K562 (cell line): ENCODE measurements around the gene GON4L. TPM values are rescaled to one million over a fixed set of nuclear protein-coding genes. Genes with fewer than 3 reads are reported as not detected.
"Not testable (repeated sequence)": the region's sequence is repeated elsewhere in the genome, so short reads cannot be mapped to it uniquely, and the experiment has no call there.

Source experiments
- ATAC-seq: fragments of 200-7000 bp; cut with Tn5 transposase; 3 replicates; pipeline ENCODE4 v1.9.1; 2020; ENCODE audit warnings: moderate library complexity
- BruUV-seq: library from RNA; stranded (reverse); fragments of 400-500 nt; replicated peaks from 2 replicates; lab custom pipeline; 2021; lab: Mats Ljungman, UMichigan
- CTCF ChIA-PET: fragments of 300-600 bp; formaldehyde crosslinking; extraction: SDS; loops from one replicate; lab custom pipeline; 2021; ENCODE audit warnings: low intra/inter-chr PET ratio; lab: Yijun Ruan, JAX
- POLR2A ChIA-PET: fragments of 300-600, 350-650 bp; sonication (Branson Sonifier 250); formaldehyde crosslinking; extraction: SDS; loops from one replicate; lab custom pipeline; 2021; ENCODE audit warnings: antibody characterized with exemption, inconsistent platforms; lab: Yijun Ruan, JAX
- DNase-seq, 4 experiments: peaks; one replicate each; pipeline versions ENCODE4 v3.0.0 to v3.0.0-alpha.2; 2011 to 2018; ENCODE audit warnings: low spot score in 3 of 4, mixed read lengths in 3 of 4; ENCODE audit errors: extremely low read depth in 1 of 4
- FAIRE-seq: peaks from 2 replicates; lab custom pipeline; 2011; peaks lifted over from hg19 to GRCh38; lab: Jason Lieb, UNC
- H2AFZ ChIP-seq: 2 replicates; pipeline ENCODE4 v1.6.0; 2011; ENCODE audit warnings: low read depth, low read length, control low read depth, inconsistent platforms
- H3K27ac ChIP-seq: fragments of 200-600 bp; 3 replicates; pipeline ENCODE4 v1.8.0; 2011; ENCODE audit warnings: low read depth, mild to moderate bottlenecking, control low read depth, inconsistent platforms, low read length, moderate library complexity, mixed read lengths; ENCODE audit errors: extremely low read depth
- H3K27me3 ChIP-seq, 2 experiments: fragments of 300-600 bp in 1 of 2; 2 replicates in 1 of 2; 3 replicates in 1 of 2; pipeline versions ENCODE4 v1.6.0 to v1.8.0; 2011; ENCODE audit warnings: inconsistent platforms in 2 of 2, low read length in 2 of 2, mild to moderate bottlenecking in 1 of 2, mixed read lengths in 1 of 2, moderate library complexity in 1 of 2; ENCODE audit not compliant: control insufficient read depth in 2 of 2, insufficient read depth in 2 of 2
- H3K36me3 ChIP-seq: fragments of 300-600 bp; 3 replicates; pipeline ENCODE4 v1.8.0; 2011; ENCODE audit warnings: mild to moderate bottlenecking, low read length, inconsistent platforms; ENCODE audit not compliant: control insufficient read depth, insufficient read depth
- H3K4me1 ChIP-seq, 2 experiments: fragments of 200-600 bp in 1 of 2; replicated peaks in 1 of 2; 2 replicates in 1 of 2; 3 replicates in 1 of 2; pipeline versions ENCODE4 v1.5.1 to v1.8.0; 2011; ENCODE audit warnings: inconsistent platforms in 2 of 2, low read length in 2 of 2, mild to moderate bottlenecking in 1 of 2, mixed read lengths in 1 of 2, moderate library complexity in 1 of 2; ENCODE audit not compliant: control insufficient read depth in 2 of 2, insufficient read depth in 2 of 2
- H3K4me2 ChIP-seq: 2 replicates; pipeline ENCODE4 v1.6.1; 2011; ENCODE audit warnings: low read length, control low read depth, inconsistent platforms, mixed read lengths; ENCODE audit not compliant: insufficient read depth
- H3K4me3 ChIP-seq: fragments of 200-600 bp; sonication (generic), shearing (Covaris generic); 2 replicates; pipeline ENCODE4 v1.5.1; 2016; ENCODE audit warnings: control low read depth, inconsistent platforms
- H3K79me2 ChIP-seq: fragments of 200-600 bp; 3 replicates; pipeline ENCODE4 v1.8.0; 2011; ENCODE audit warnings: low read length, inconsistent platforms; ENCODE audit not compliant: control insufficient read depth, insufficient read depth
- H3K9ac ChIP-seq, 2 experiments: 2 replicates each; pipeline versions ENCODE4 v1.6.0 to v1.6.1; 2011; ENCODE audit warnings: low read depth in 2 of 2, low read length in 2 of 2, control low read depth in 1 of 2, inconsistent platforms in 1 of 2, mild to moderate bottlenecking in 1 of 2, mixed read lengths in 1 of 2; ENCODE audit not compliant: insufficient read depth in 1 of 2
- H3K9me1 ChIP-seq: one replicate; pipeline ENCODE4 v1.6.0; 2011; ENCODE audit warnings: inconsistent platforms, mild to moderate bottlenecking, low read length, moderate library complexity; ENCODE audit not compliant: control insufficient read depth, insufficient read depth
- H3K9me3 ChIP-seq: replicated peaks from 2 replicates; pipeline ENCODE4 v1.5.1; 2011; ENCODE audit warnings: low read depth, low read length, inconsistent platforms; ENCODE audit not compliant: control insufficient read depth, insufficient read depth
- H4K20me1 ChIP-seq: replicated peaks from 2 replicates; pipeline ENCODE4 v1.6.1; 2011; ENCODE audit warnings: low read length, inconsistent platforms, mixed read lengths; ENCODE audit not compliant: control insufficient read depth, insufficient read depth
- CLOCK ChIP-seq: fragments of 250-450 bp; sonication (Bioruptor Pico); IDR thresholded peaks from 2 replicates; pipeline ENCODE4 v1.4.0; 2020; ENCODE audit warnings: mild to moderate bottlenecking, moderate library complexity, borderline replicate concordance
- PTBP1 ChIP-seq: fragments of 200-400 bp; formaldehyde crosslinking; IDR thresholded peaks from 2 replicates; pipeline ENCODE4 v1.6.1; 2017; ENCODE audit warnings: low read depth, low read length
- ZNF121 ChIP-seq: sonication (generic); formaldehyde crosslinking; conservative IDR thresholded peaks from 2 replicates; pipeline ENCODE4 v1.8.0; 2022; ENCODE audit warnings: missing genetic modification reagents
- ZNF280A ChIP-seq: fragments of 450-650 bp; IDR thresholded peaks from 2 replicates; pipeline ENCODE4 v1.6.1; 2018; ENCODE audit warnings: mild to moderate bottlenecking, low read depth; ENCODE audit not compliant: partially characterized antibody
- WGBS: fragments of 100-300 bp; shearing (Covaris generic); methylation state at CpG from one replicate; pipeline ENCODE4 v1.1.6; 2016; ENCODE audit warnings: low coverage, mixed read lengths; ENCODE audit not compliant: insufficient coverage; ENCODE audit errors: missing lambda C conversion rate; 5-methylcytosine and 5-hydroxymethylcytosine counted together
- in situ Hi-C: fragments of 300-500 bp; cut with MboI; formaldehyde crosslinking; loops from 4 replicates; pipeline ENCODE4 v1.15.0; 2018; ENCODE audit warnings: inconsistent platforms, mixed read lengths
- intact Hi-C: fragments of 100-400 bp; cut with micrococcal nuclease; formaldehyde crosslinking; loops from 2 replicates; pipeline ENCODE4 v1.14.2; 2022
- polyA plus RNA-seq, 8 experiments: library from polyadenylated mRNA; depleted of rRNA in 4 of 8; stranded (reverse) in 5 of 8; unstranded in 3 of 8; fragments of >200 nt; fragmentation: Nextera tagmentation in 2 of 8; fragmentation: Illumina TruSeq in 1 of 8; extraction: Ambion mirVana in 2 of 8; extraction: Trizol in 1 of 8; gene quantifications; 2 replicates each; pipeline versions ENCODE4 v1.2.1 to v1.2.3, GENCODE V29; 2011 to 2014; ENCODE audit warnings: inconsistent platforms in 1 of 8, missing spikeins in 1 of 8
- total RNA-seq, 7 experiments: library from RNA; depleted of rRNA in 6 of 7; stranded (reverse); fragments of >200 nt in 6 of 7; fragmentation: Illumina TruSeq in 2 of 7; extraction: Trizol in 2 of 7; gene quantifications; 2 replicates each; pipeline versions ENCODE4 v1.2.1 to v1.2.3, GENCODE V29; 2011 to 2021; ENCODE audit warnings: low replicate concordance in 1 of 7

The GON4L gene
- total and polyA plus RNA-seq, 9 of the 15 experiments (the other 6 are each of a cell fraction or from before 2014, with no cell fraction given): 20.2 to 47.4 (median 33.6) TPM

- TF ChIP-seq CLOCK (CRISPR knock-in tag): no peak
- no peak for TF ChIP-seq PTBP1
- no peak for TF ChIP-seq ZNF280A
Observed at GRCh38 chr1:155715777-155716176, 141.2 kb downstream of the GON4L start (continued).

GRCh38 chr1:155715056-155715455, 142.0 kb downstream of the GON4L start:
- CTCF ChIA-PET, H2AFZ ChIP-seq, H3K9ac ChIP-seq, FAIRE-seq, intact Hi-C loops, H3K9me1 ChIP-seq, H3K9me3 ChIP-seq, ATAC-seq, DNase-seq, H3K27ac ChIP-seq, in situ Hi-C loops, H3K4me2 ChIP-seq, H4K20me1 ChIP-seq, BruUV-seq, H3K4me3 ChIP-seq, H3K4me1 ChIP-seq, H3K27me3 ChIP-seq: not testable (repeated sequence)
- peak; percentile 80 for TF ChIP-seq ZNF121 (CRISPR knock-in tag)
- peaks cover 41% of the 10 kb centered on the region for H3K79me2 ChIP-seq
- H3K36me3 ChIP-seq: peaks cover 81% of the 10 kb centered on the region
- POLR2A ChIA-PET: interaction anchor here (0.9 to 1.0 kb wide), 2 partner anchors 28 to 68 kb away, joined by 3 read pairs; no protein-coding TSS in a partner anchor
- WGBS: 91% methylated on average over 3 of the region's 3 CpGs
